ENCODE measurements around the gene JPH3. TPM values are rescaled to one million over a fixed set of nuclear protein-coding genes. Genes with fewer than 3 reads are reported as not detected.
A peak's percentile ranks its signal among the peaks of the same experiment; 100 is the strongest.

JPH3 gene
- total and polyA plus RNA-seq, 10 of the 15 experiments (the other 5 are each of a cell fraction or from before 2014, with no cell fraction given) = 0.05 TPM; not detected in 9

- TF ChIP-seq NFYB (IDR thresholded peaks at IDR 0.05; ENCODE audit: insufficient read depth, low read depth, low read length) = 0 out of 2 replicates have a peak, but pooled peaks have one; percentile 27
Observed at GRCh38 chr16:87657621-87658192, 55.4 kb downstream of the JPH3 start (continued).

GRCh38 chr16:87658564-87659225 lies 56.4 kb downstream of the JPH3 start:
- no peaks in the 10 kb centered on the region; a peak in 1 of 4 replicates for H3K27me3 ChIP-seq (replicated peaks in 1 of 2; ENCODE audit: control insufficient read depth in 2 of 2, insufficient read depth in 2 of 2, low read length in 1 of 2)
- FAIRE-seq (no peak), ATAC-seq (no peak), DNase-seq (ENCODE audit: low read depth, low spot score) (no peak)
- H3K9ac ChIP-seq (ENCODE audit: control insufficient read depth, insufficient read depth, low read length) = no peak overlapping the region
- H4K20me1 ChIP-seq (ENCODE audit: control insufficient read depth, insufficient read depth) = no peaks in the 10 kb centered on the region
- no TSS peak for BruUV-seq (replicated peaks)
- H3K79me2 ChIP-seq (ENCODE audit: control insufficient read depth, insufficient read depth, low read length) = no peaks in the 10 kb centered on the region
- CTCF ChIA-PET = no interaction called here
- RAD21 ChIA-PET (ENCODE audit: unreplicated experiment) = no interaction called here
- no peaks in the 10 kb centered on the region for H3K4me1 ChIP-seq (ENCODE audit: control insufficient read depth, insufficient read depth, low read length)
- no peaks in the 10 kb centered on the region for H3K9me3 ChIP-seq (replicated peaks; ENCODE audit: control insufficient read depth, insufficient read depth, low read length)
- intact Hi-C loops (cut with micrococcal nuclease; ENCODE audit: unreplicated experiment) = no loop called here
- SMC1A ChIA-PET (ENCODE audit: uncharacterized antibody, unreplicated experiment) = no interaction called here
- WGBS (ENCODE audit: insufficient coverage, insufficient replicate concordance, low lambda C conversion rate, missing lambda C conversion rate) = 27% methylated on average over 14 of the region's 14 CpGs
- in situ Hi-C loops (cut with MboI) = no loop called here
- no peak overlapping the region for H2AFZ ChIP-seq (ENCODE audit: control insufficient read depth, low read depth, low read length)
- no peak overlapping the region for H3K4me2 ChIP-seq (ENCODE audit: control insufficient read depth, insufficient read depth)
- H3K4me3 ChIP-seq = no peak overlapping the region
- H3K27ac ChIP-seq (ENCODE audit: control insufficient read depth, insufficient read depth) = no peak overlapping the region
- POLR2A ChIA-PET = interaction anchor here (0.9 kb wide), 1 partner anchor 110 kb away, joined by 3 read pairs; no protein-coding TSS in a partner anchor
- H3K36me3 ChIP-seq (ENCODE audit: control insufficient read depth in 2 of 2, insufficient read depth in 2 of 2, low read length in 1 of 2) = no peaks in the 10 kb centered on the region
- TF ChIP-seq BMI1 (IDR thresholded peaks at IDR 0.05; ENCODE audit: borderline replicate concordance) = no peak
- TF ChIP-seq CEBPB (IDR thresholded peaks at IDR 0.05; ENCODE audit: borderline replicate concordance in 1 of 2, low read depth in 2 of 2, low read length in 2 of 2) = no peak
- no peak for TF ChIP-seq FOS (IDR thresholded peaks at IDR 0.05; ENCODE audit: borderline replicate concordance, extremely low read depth, insufficient read length)
- TF ChIP-seq CREB1 (IDR thresholded peaks at IDR 0.05; ENCODE audit: low read depth) = no peak
- no peak for TF ChIP-seq ZBED1 (IDR thresholded peaks at IDR 0.05; ENCODE audit: borderline replicate concordance)
- no peak for TF ChIP-seq KDM1A (IDR thresholded peaks at IDR 0.05; ENCODE audit: borderline replicate concordance)
- TF ChIP-seq SKIL (IDR thresholded peaks at IDR 0.05; ENCODE audit: low read depth, poor library complexity, severe bottlenecking) = no peak
- TF ChIP-seq RCOR1 (conservative IDR thresholded peaks at IDR 0.05; ENCODE audit: low read depth, low read length) = no peak
- TF ChIP-seq ESRRA (IDR thresholded peaks at IDR 0.05; ENCODE audit: low read length) = no peak
- no peak for TF ChIP-seq ZNF592 (IDR thresholded peaks at IDR 0.05)

All from GM12878 (cell line).